ENCODE measurements around the gene NSA2. TPM values are rescaled to one million over a fixed set of nuclear protein-coding genes. Genes with fewer than 3 reads are reported as not detected.

The NSA2 gene
- total RNA-seq: 44.1 TPM
- long read RNA-seq, full-length matches to known transcripts: 4 of 4 reads
- long read RNA-seq, partial matches to known transcripts: 0 of 4 reads
- long read RNA-seq, other reads (novel, unspliced or antisense): 0 of 4 reads

DNA sequence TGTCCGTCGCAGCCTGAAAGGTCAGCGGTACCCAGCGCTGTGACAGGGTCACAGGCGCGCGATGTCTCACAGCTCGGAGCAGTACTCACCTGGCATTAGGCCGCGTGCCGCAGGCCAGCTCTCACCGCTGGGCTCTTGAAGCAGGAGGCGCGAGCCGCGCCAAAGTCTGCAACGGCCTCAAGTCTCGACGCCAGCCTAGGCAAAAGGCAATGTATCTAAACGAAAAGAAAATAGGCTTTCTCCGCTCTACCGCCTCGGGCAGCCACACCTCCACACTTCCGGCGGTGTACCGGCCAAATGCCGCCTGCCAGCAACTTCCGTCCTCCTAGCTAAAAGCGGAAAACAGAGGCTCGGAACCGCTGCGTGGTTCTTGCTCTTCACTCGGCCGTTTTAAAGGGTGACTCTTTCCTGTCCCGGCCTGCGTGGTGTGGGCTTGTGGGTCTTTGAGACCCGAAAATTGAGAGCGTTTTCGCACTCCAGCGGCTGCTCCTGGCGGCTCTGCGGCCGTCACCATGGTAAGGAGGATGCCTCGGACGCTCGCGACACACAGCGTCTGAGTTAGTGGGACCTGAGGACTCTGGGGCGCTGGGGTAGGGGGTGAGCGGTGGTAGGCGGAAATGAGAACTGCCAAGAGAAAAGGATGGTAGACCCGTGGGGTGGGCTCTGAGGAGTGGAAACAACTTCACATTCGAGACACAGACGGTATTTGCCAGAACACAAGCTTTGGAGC, at the start of gene NSA2, which contains the start of gene GFM2:
Gene NSA2, plus strand, starts transcription at position 401 of the 730 bp plus-strand sequence. Its CDS starts 112 bp downstream, at position 513.
Gene GFM2, minus strand, starts transcription at position 269 of the 730 bp plus-strand sequence. CDS start 3,375 bp downstream, outside the sequence.
- H3K27me3 ChIP-seq (ENCODE audit: low read depth): no peaks in the 10 kb centered on the region
- intact Hi-C loops (cut with micrococcal nuclease): no loop called here

DNA sequence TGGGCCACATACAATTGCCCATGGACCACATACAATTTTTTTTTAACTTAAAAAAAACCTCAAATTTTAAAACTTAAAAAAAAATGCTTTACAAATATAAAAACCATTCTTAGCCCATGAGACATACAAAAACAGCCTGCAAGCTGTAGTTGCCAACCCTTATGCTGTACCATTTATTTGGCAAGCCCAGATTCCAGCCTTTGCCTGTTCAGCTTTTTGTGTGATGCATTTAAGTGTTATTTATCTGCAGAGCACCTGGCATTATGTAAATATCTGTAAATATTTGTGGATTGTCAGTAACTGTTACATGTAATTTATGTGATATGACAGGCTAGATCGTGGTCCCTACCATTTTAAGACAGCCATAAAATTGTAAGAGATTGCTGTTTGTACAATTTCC, 49.5 kb upstream of the NSA2 start:
- Histone ChIP-seq H3K4me1 (no peaks in the 10 kb centered on the region), H3K4me3 (no peak overlapping the region), H3K36me3 (peaks cover 91% of the 10 kb centered on the region), H3K27me3 (ENCODE audit: low read depth) (no peaks in the 10 kb centered on the region), H3K9me3 (replicated peaks) (no peaks in the 10 kb centered on the region), H3K27ac (replicated peaks) (no peak overlapping the region)
- DNase-seq: no peak
- TF ChIP-seq, protein P1, sequence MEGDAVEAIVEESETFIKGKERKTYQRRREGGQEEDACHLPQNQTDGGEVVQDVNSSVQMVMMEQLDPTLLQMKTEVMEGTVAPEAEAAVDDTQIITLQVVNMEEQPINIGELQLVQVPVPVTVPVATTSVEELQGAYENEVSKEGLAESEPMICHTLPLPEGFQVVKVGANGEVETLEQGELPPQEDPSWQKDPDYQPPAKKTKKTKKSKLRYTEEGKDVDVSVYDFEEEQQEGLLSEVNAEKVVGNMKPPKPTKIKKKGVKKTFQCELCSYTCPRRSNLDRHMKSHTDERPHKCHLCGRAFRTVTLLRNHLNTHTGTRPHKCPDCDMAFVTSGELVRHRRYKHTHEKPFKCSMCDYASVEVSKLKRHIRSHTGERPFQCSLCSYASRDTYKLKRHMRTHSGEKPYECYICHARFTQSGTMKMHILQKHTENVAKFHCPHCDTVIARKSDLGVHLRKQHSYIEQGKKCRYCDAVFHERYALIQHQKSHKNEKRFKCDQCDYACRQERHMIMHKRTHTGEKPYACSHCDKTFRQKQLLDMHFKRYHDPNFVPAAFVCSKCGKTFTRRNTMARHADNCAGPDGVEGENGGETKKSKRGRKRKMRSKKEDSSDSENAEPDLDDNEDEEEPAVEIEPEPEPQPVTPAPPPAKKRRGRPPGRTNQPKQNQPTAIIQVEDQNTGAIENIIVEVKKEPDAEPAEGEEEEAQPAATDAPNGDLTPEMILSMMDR (IDR thresholded peaks at IDR 0.05; ENCODE audit: borderline replicate concordance): no peak
- intact Hi-C loops (cut with micrococcal nuclease): no loop called here

More for the DNA sequence above, at the start of gene NSA2, which contains the start of gene GFM2:
- peak within 1 kb of the TSS; percentile 90 for H3K4me3 ChIP-seq
- H3K4me1 ChIP-seq: peaks cover 50% of the 10 kb centered on the region
- peak; percentile 93 for DNase-seq
- H3K36me3 ChIP-seq: peaks cover 43% of the 10 kb centered on the region
- no peaks in the 10 kb centered on the region for H3K9me3 ChIP-seq (replicated peaks)
- H3K27ac ChIP-seq (replicated peaks): peak within 1 kb of the TSS; percentile 84
- TF ChIP-seq, protein P1 (IDR thresholded peaks at IDR 0.05; ENCODE audit: borderline replicate concordance): no peak

DNA sequence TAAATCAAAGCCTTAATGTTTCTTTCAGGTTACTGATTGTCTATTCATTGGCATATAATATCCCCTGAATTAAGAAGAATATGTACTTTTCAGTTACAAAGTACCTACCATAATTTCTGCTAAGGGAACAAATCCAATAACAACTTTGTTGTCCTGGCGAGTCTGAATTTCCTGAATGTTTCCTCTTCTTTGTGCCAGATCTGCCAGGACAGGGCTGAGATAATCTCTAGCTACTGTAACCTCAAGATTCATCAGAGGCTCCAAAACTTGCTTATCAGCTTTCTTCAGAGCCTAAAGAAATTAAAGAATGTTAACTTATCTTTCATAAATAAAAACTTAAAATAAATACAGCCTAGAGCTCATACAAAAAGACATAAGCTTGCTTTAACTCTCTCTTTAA, 44.8 kb upstream of the NSA2 start:
- H3K9me3 ChIP-seq (replicated peaks): no peaks in the 10 kb centered on the region
- peaks cover 98% of the 10 kb centered on the region for H3K36me3 ChIP-seq
- DNase-seq: no peak
- TF ChIP-seq, protein P1 (IDR thresholded peaks at IDR 0.05; ENCODE audit: borderline replicate concordance): no peak
- H3K27me3 ChIP-seq (ENCODE audit: low read depth): no peaks in the 10 kb centered on the region
- H3K27ac ChIP-seq (replicated peaks): no peak overlapping the region
- H3K4me3 ChIP-seq: no peak overlapping the region
- H3K4me1 ChIP-seq: no peaks in the 10 kb centered on the region
- intact Hi-C loops (cut with micrococcal nuclease): no loop called here

DNA sequence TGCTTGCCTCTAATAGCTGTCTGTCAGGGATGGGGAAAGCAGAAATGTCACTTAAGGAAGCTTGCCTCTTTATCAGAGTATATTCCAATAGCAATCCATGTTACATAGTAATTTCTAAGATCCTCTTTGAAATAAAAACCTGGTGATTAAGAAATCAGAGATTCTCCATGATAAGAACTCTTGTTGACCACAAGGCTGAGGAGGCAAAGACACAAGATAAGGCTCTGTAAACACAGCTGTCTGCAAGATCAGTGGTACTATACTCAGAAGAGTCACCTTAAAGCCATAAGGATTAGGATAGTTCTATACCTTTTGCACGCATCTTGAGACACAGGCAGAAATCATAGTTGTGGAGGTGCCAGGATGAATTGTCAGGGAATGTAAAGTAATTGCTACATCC, 41.7 kb upstream of the NSA2 start:
- Histone ChIP-seq H3K4me3 (no peak overlapping the region), H3K9me3 (replicated peaks) (no peaks in the 10 kb centered on the region), H3K27ac (replicated peaks) (no peak overlapping the region), H3K36me3 (peaks cover 90% of the 10 kb centered on the region), H3K27me3 (ENCODE audit: low read depth) (no peaks in the 10 kb centered on the region), H3K4me1 (no peaks in the 10 kb centered on the region)
- intact Hi-C loops (cut with micrococcal nuclease): no loop called here
- TF ChIP-seq, protein P1 (IDR thresholded peaks at IDR 0.05; ENCODE audit: borderline replicate concordance): no peak
- no peak for DNase-seq

DNA sequence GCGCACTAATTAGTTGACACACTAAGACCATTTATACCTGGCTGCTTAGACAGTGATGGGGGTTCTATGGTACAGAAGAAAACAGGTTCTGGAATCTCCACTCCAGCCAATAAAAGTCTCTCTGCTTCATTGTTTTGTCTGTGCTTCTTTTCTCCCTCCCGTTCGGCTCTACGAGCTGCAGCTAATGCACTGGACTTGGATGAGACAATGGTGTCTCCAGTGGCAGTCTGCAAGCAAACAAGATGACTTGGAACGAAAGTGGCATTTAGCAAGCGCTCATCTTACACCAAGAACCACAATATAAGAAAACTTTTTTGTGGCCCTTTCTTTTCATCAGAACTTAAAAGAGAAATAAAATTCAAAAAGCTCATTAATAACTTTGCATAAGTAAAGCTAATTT, 30.3 kb upstream of the NSA2 start:
- TF ChIP-seq, protein P1 (IDR thresholded peaks at IDR 0.05; ENCODE audit: borderline replicate concordance): no peak
- Histone ChIP-seq H3K9me3 (replicated peaks) (no peaks in the 10 kb centered on the region), H3K4me1 (no peaks in the 10 kb centered on the region), H3K27me3 (ENCODE audit: low read depth) (no peaks in the 10 kb centered on the region), H3K27ac (replicated peaks) (no peak overlapping the region), H3K4me3 (no peak overlapping the region), H3K36me3 (peaks cover 88% of the 10 kb centered on the region)
- DNase-seq: no peak
- intact Hi-C loops (cut with micrococcal nuclease): no loop called here
